ENCODE data around the gene NTSR1. TPM values are rescaled to one million over a fixed set of nuclear protein-coding genes. Genes with fewer than 3 reads are reported as not detected.

The NTSR1 gene
- total and polyA plus RNA-seq, 2 of the 13 experiments (the other 11 are each of a cell fraction or from before 2014, with no cell fraction given) = 0.09 to 0.12 TPM

GRCh38 chr20:62663145-62664018, 45.3 kb upstream of the NTSR1 start (continued):
- TF ChIP-seq, protein P1, sequence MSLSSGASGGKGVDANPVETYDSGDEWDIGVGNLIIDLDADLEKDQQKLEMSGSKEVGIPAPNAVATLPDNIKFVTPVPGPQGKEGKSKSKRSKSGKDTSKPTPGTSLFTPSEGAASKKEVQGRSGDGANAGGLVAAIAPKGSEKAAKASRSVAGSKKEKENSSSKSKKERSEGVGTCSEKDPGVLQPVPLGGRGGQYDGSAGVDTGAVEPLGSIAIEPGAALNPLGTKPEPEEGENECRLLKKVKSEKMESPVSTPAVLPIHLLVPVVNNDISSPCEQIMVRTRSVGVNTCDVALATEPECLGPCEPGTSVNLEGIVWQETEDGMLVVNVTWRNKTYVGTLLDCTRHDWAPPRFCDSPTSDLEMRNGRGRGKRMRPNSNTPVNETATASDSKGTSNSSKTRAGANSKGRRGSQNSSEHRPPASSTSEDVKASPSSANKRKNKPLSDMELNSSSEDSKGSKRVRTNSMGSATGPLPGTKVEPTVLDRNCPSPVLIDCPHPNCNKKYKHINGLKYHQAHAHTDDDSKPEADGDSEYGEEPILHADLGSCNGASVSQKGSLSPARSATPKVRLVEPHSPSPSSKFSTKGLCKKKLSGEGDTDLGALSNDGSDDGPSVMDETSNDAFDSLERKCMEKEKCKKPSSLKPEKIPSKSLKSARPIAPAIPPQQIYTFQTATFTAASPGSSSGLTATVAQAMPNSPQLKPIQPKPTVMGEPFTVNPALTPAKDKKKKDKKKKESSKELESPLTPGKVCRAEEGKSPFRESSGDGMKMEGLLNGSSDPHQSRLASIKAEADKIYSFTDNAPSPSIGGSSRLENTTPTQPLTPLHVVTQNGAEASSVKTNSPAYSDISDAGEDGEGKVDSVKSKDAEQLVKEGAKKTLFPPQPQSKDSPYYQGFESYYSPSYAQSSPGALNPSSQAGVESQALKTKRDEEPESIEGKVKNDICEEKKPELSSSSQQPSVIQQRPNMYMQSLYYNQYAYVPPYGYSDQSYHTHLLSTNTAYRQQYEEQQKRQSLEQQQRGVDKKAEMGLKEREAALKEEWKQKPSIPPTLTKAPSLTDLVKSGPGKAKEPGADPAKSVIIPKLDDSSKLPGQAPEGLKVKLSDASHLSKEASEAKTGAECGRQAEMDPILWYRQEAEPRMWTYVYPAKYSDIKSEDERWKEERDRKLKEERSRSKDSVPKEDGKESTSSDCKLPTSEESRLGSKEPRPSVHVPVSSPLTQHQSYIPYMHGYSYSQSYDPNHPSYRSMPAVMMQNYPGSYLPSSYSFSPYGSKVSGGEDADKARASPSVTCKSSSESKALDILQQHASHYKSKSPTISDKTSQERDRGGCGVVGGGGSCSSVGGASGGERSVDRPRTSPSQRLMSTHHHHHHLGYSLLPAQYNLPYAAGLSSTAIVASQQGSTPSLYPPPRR (CRISPR knock-in tag; IDR thresholded peaks at IDR 0.05; ENCODE audit: borderline replicate concordance) = peak; percentile 71; the same call in 1 of the 2 replicates
- TF ChIP-seq, protein P2, sequence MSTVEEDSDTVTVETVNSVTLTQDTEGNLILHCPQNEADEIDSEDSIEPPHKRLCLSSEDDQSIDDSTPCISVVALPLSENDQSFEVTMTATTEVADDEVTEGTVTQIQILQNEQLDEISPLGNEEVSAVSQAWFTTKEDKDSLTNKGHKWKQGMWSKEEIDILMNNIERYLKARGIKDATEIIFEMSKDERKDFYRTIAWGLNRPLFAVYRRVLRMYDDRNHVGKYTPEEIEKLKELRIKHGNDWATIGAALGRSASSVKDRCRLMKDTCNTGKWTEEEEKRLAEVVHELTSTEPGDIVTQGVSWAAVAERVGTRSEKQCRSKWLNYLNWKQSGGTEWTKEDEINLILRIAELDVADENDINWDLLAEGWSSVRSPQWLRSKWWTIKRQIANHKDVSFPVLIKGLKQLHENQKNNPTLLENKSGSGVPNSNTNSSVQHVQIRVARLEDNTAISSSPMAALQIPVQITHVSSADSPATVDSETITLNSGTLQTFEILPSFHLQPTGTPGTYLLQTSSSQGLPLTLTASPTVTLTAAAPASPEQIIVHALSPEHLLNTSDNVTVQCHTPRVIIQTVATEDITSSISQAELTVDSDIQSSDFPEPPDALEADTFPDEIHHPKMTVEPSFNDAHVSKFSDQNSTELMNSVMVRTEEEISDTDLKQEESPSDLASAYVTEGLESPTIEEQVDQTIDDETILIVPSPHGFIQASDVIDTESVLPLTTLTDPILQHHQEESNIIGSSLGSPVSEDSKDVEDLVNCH (CRISPR knock-in tag; IDR thresholded peaks at IDR 0.05) = 0 out of 2 replicates have a peak, but pooled peaks have one; percentile 56
- 0 out of 2 replicates have a peak, but pooled peaks have one; percentile 63 for TF ChIP-seq GTF3A (CRISPR knock-in tag; conservative IDR thresholded peaks at IDR 0.05)
- TF ChIP-seq ZFP62 (CRISPR knock-in tag; IDR thresholded peaks at IDR 0.05) = no peak
- TF ChIP-seq ZFX (CRISPR knock-in tag; IDR thresholded peaks at IDR 0.05; ENCODE audit: low read depth) = peak; percentile 63
- TF ChIP-seq SRSF1 (optimal IDR thresholded peaks at IDR 0.05; ENCODE audit: low read depth, low read length) = peak; percentile 88
- TF ChIP-seq ZSCAN30 (CRISPR knock-in tag; IDR thresholded peaks at IDR 0.05) = no peak
- 0 out of 2 replicates have a peak, but pooled peaks have one; percentile 78 for TF ChIP-seq DNMT1 (CRISPR knock-in tag; IDR thresholded peaks at IDR 0.05)
- no peak for TF ChIP-seq SOX6 (IDR thresholded peaks at IDR 0.05)
- TF ChIP-seq SOX6 (CRISPR knock-in tag; IDR thresholded peaks at IDR 0.05) = peak; percentile 28
- TF ChIP-seq, protein P3, sequence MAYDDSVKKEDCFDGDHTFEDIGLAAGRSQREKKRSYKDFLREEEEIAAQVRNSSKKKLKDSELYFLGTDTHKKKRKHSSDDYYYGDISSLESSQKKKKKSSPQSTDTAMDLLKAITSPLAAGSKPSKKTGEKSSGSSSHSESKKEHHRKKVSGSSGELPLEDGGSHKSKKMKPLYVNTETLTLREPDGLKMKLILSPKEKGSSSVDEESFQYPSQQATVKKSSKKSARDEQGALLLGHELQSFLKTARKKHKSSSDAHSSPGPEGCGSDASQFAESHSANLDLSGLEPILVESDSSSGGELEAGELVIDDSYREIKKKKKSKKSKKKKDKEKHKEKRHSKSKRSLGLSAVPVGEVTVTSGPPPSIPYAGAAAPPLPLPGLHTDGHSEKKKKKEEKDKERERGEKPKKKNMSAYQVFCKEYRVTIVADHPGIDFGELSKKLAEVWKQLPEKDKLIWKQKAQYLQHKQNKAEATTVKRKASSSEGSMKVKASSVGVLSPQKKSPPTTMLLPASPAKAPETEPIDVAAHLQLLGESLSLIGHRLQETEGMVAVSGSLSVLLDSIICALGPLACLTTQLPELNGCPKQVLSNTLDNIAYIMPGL (CRISPR knock-in tag; IDR thresholded peaks at IDR 0.05; ENCODE audit: borderline replicate concordance in 1 of 2, low read depth in 1 of 2) = peak in 1 of 2 experiments; percentile 62; a peak in 2 of 4 replicates
- TF ChIP-seq, protein P4, sequence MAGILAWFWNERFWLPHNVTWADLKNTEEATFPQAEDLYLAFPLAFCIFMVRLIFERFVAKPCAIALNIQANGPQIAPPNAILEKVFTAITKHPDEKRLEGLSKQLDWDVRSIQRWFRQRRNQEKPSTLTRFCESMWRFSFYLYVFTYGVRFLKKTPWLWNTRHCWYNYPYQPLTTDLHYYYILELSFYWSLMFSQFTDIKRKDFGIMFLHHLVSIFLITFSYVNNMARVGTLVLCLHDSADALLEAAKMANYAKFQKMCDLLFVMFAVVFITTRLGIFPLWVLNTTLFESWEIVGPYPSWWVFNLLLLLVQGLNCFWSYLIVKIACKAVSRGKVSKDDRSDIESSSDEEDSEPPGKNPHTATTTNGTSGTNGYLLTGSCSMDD (CRISPR knock-in tag; IDR thresholded peaks at IDR 0.05) = no peak
- TF ChIP-seq SAFB2 (CRISPR knock-in tag; IDR thresholded peaks at IDR 0.05; ENCODE audit: borderline replicate concordance, low read depth) = no peak
- no peak for TF ChIP-seq SRSF4 (IDR thresholded peaks at IDR 0.05; ENCODE audit: low read depth, low read length, poor library complexity, severe bottlenecking)
- TF ChIP-seq, protein P5, sequence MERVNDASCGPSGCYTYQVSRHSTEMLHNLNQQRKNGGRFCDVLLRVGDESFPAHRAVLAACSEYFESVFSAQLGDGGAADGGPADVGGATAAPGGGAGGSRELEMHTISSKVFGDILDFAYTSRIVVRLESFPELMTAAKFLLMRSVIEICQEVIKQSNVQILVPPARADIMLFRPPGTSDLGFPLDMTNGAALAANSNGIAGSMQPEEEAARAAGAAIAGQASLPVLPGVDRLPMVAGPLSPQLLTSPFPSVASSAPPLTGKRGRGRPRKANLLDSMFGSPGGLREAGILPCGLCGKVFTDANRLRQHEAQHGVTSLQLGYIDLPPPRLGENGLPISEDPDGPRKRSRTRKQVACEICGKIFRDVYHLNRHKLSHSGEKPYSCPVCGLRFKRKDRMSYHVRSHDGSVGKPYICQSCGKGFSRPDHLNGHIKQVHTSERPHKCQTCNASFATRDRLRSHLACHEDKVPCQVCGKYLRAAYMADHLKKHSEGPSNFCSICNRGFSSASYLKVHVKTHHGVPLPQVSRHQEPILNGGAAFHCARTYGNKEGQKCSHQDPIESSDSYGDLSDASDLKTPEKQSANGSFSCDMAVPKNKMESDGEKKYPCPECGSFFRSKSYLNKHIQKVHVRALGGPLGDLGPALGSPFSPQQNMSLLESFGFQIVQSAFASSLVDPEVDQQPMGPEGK (CRISPR knock-in tag; IDR thresholded peaks at IDR 0.05) = peak; percentile 89
